ENCODE data around the gene ZNF3.
"Not testable (repeated sequence)": the region's sequence is repeated elsewhere in the genome, so short reads cannot be mapped to it uniquely, and the experiment has no call there.

The ZNF3 gene

GRCh38 chr7:100081535-100082102 lies at the start of gene ZNF3:
Gene ZNF3, minus strand, starts transcription at chr7:100081723. Its CDS starts 4,366 bp downstream, at chr7:100077357.
- H3K9ac ChIP-seq (ENCODE audit: insufficient read length), result peak within 1 kb of the TSS; percentile 98
- TF ChIP-seq FOXP2 (optimal IDR thresholded peaks at IDR 0.05; ENCODE audit: control extremely low read depth, extremely low read length, insufficient read depth), result peak; percentile 86
- peak; percentile 95 for TF ChIP-seq POLR2AphosphoS5 (IDR thresholded peaks at IDR 0.05; ENCODE audit: borderline replicate concordance, low read depth, low read length)
- TF ChIP-seq EZH2 (IDR thresholded peaks at IDR 0.05), result no peak
- H3K4me3 ChIP-seq, result peak within 1 kb of the TSS; percentile 100
- peaks cover 24% of the 10 kb centered on the region; the same call in 1 of the 2 replicates for H3K9me3 ChIP-seq (ENCODE audit: low read depth, low read length)
- H3K27ac ChIP-seq, result peak within 1 kb of the TSS; percentile 80
- H3K36me3 ChIP-seq (ENCODE audit: insufficient read depth, low read length), result peaks cover 38% of the 10 kb centered on the region
- DNase-seq (ENCODE audit: low read depth, low spot score), result peak; percentile 91

- no peak for DNase-seq (ENCODE audit: low read depth, low spot score)
- no peaks in the 10 kb centered on the region for H3K9me3 ChIP-seq (ENCODE audit: low read depth, low read length)
- no peaks in the 10 kb centered on the region for H3K36me3 ChIP-seq (ENCODE audit: insufficient read depth, low read length)
- TF ChIP-seq POLR2AphosphoS5 (IDR thresholded peaks at IDR 0.05; ENCODE audit: borderline replicate concordance, low read depth, low read length) (no peak), EZH2 (IDR thresholded peaks at IDR 0.05) (no peak), FOXP2 (optimal IDR thresholded peaks at IDR 0.05; ENCODE audit: control extremely low read depth, extremely low read length, insufficient read depth) (no peak)
- peak overlapping the region; percentile 35 for H3K9ac ChIP-seq (ENCODE audit: insufficient read length)
- no peak overlapping the region for H3K27ac ChIP-seq
- H3K4me3 ChIP-seq, result peak overlapping the region; percentile 70
Measured at GRCh38 chr7:100130608-100131453, 49.3 kb upstream of the ZNF3 start.

GRCh38 chr7:100130220-100130607 lies 48.7 kb upstream of the ZNF3 start:
- not testable (repeated sequence) for H3K27ac ChIP-seq; H3K36me3 ChIP-seq (ENCODE audit: insufficient read depth, low read length); H3K9ac ChIP-seq (ENCODE audit: insufficient read length); DNase-seq (ENCODE audit: low read depth, low spot score); H3K9me3 ChIP-seq (ENCODE audit: low read depth, low read length); H3K4me3 ChIP-seq

- H3K9ac ChIP-seq (ENCODE audit: insufficient read length), result no peak overlapping the region
- no peaks in the 10 kb centered on the region for H3K9me3 ChIP-seq (ENCODE audit: low read depth, low read length)
- no peak overlapping the region; the same call in 1 of the 2 replicates for H3K4me3 ChIP-seq
- no peaks in the 10 kb centered on the region for H3K36me3 ChIP-seq (ENCODE audit: insufficient read depth, low read length)
- no peak overlapping the region for H3K27ac ChIP-seq
- DNase-seq (ENCODE audit: low read depth, low spot score), result no peak
- no peak for TF ChIP-seq POLR2AphosphoS5 (IDR thresholded peaks at IDR 0.05; ENCODE audit: borderline replicate concordance, low read depth, low read length)
Measured at GRCh38 chr7:100128637-100128963, 47.1 kb upstream of the ZNF3 start.

GRCh38 chr7:100127866-100128636 lies 46.5 kb upstream of the ZNF3 start:
- no peak for DNase-seq (ENCODE audit: low read depth, low spot score)
- H3K27ac ChIP-seq, result no peak overlapping the region
- no peaks in the 10 kb centered on the region for H3K36me3 ChIP-seq (ENCODE audit: insufficient read depth, low read length)
- TF ChIP-seq FOXP2 (optimal IDR thresholded peaks at IDR 0.05; ENCODE audit: control extremely low read depth, extremely low read length, insufficient read depth) (no peak), POLR2AphosphoS5 (IDR thresholded peaks at IDR 0.05; ENCODE audit: borderline replicate concordance, low read depth, low read length) (no peak; the same call in none of the 2 replicates), EZH2 (IDR thresholded peaks at IDR 0.05) (no peak)
- peak overlapping the region; percentile 90 for H3K9ac ChIP-seq (ENCODE audit: insufficient read length)
- no peaks in the 10 kb centered on the region for H3K9me3 ChIP-seq (ENCODE audit: low read depth, low read length)
- peak overlapping the region; percentile 89 for H3K4me3 ChIP-seq

GRCh38 chr7:100126931-100127865 lies 45.7 kb upstream of the ZNF3 start, which contains the start of gene MBLAC1:
Gene MBLAC1, plus strand, starts transcription at chr7:100126967. Its CDS starts 429 bp downstream, at chr7:100127396.
- TF ChIP-seq FOXP2 (optimal IDR thresholded peaks at IDR 0.05; ENCODE audit: control extremely low read depth, extremely low read length, insufficient read depth) (no peak), POLR2AphosphoS5 (IDR thresholded peaks at IDR 0.05; ENCODE audit: borderline replicate concordance, low read depth, low read length) (peak; percentile 96), EZH2 (IDR thresholded peaks at IDR 0.05) (no peak)
- peak within 1 kb of the TSS; percentile 89 for H3K4me3 ChIP-seq
- peak within 1 kb of the TSS; percentile 98 for H3K27ac ChIP-seq
- peak within 1 kb of the TSS; percentile 90 for H3K9ac ChIP-seq (ENCODE audit: insufficient read length)
- no peaks in the 10 kb centered on the region for H3K9me3 ChIP-seq (ENCODE audit: low read depth, low read length)
- no peaks in the 10 kb centered on the region for H3K36me3 ChIP-seq (ENCODE audit: insufficient read depth, low read length)
- peak; percentile 76 for DNase-seq (ENCODE audit: low read depth, low spot score)

- peak overlapping the region; percentile 98 for H3K27ac ChIP-seq
- H3K9ac ChIP-seq (ENCODE audit: insufficient read length), result peak overlapping the region; percentile 90
- H3K9me3 ChIP-seq (ENCODE audit: low read depth, low read length), result no peaks in the 10 kb centered on the region
- no peak for DNase-seq (ENCODE audit: low read depth, low spot score)
- peak overlapping the region; percentile 89 for H3K4me3 ChIP-seq
- H3K36me3 ChIP-seq (ENCODE audit: insufficient read depth, low read length), result no peaks in the 10 kb centered on the region
- no peak for TF ChIP-seq FOXP2 (optimal IDR thresholded peaks at IDR 0.05; ENCODE audit: control extremely low read depth, extremely low read length, insufficient read depth)
- TF ChIP-seq POLR2AphosphoS5 (IDR thresholded peaks at IDR 0.05; ENCODE audit: borderline replicate concordance, low read depth, low read length), result no peak
- no peak for TF ChIP-seq EZH2 (IDR thresholded peaks at IDR 0.05)
Measured at GRCh38 chr7:100126239-100126930, 44.9 kb upstream of the ZNF3 start.
